GM12891 (cell line): ENCODE measurements around the gene GLT8D1.

Experiments
- PAX5 ChIP-seq: IDR thresholded peaks from 2 replicates; pipeline ENCODE4 v1.6.1; 2011; ENCODE audit warnings: low read length, moderate library complexity, mild to moderate bottlenecking; ENCODE audit not compliant: insufficient read depth, severe bottlenecking
- POLR2A ChIP-seq: IDR thresholded peaks from 2 replicates; pipeline ENCODE4 v1.6.1; 2011; ENCODE audit warnings: low read depth, low read length, control low read depth
- POLR2AphosphoS5 ChIP-seq: IDR thresholded peaks from 2 replicates; pipeline ENCODE4 v1.6.1; 2011; ENCODE audit warnings: low read depth, low read length, control low read depth
- POU2F2 ChIP-seq: IDR thresholded peaks from 2 replicates; pipeline ENCODE4 v1.6.1; 2011; ENCODE audit warnings: low read depth, mild to moderate bottlenecking, control low read depth, low read length, moderate library complexity
- SPI1 ChIP-seq: IDR thresholded peaks from 2 replicates; pipeline ENCODE4 v1.6.1; 2011; ENCODE audit warnings: low read depth, low read length, control low read depth
- TAF1 ChIP-seq: IDR thresholded peaks from 2 replicates; pipeline ENCODE4 v1.6.1; 2011; ENCODE audit warnings: low read depth, low read length, control low read depth

DNA sequence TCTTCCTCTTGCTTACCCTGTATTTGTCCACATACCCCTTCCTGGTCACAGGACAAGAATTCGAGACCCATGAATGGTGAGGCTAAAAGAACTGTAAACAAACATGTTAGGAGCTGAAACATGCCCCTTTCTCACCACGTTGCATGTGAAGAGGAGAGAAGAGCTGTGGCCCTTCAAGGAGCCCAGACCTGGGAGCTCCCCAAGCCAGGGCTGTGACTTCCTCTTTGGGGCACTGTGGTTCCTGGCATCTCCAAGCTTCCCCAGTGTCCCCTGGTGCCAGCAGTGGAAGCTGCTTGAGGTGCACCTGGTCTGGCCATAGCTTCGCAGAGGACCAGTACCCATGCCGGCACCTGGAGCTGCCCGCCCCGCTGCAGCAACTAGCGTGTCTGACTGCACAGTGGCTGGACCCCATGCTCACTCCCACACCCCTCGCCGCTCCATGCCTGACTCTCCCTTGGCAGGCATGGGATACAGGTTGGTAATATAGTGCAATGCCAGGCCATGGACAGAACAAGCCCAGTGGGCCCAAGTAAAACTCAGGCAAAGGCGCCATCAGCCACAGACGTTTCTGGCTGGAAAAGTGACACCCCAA, 10.2 kb upstream of the GLT8D1 start:
- TF ChIP-seq POLR2A (no peak), TAF1 (no peak), POLR2AphosphoS5 (no peak), SPI1 (no peak), POU2F2 (no peak), PAX5 (no peak)
